Limb (tissue), 2 donors: ENCODE measurements around the gene PCNA.

Source experiments
- DNase-seq, 2 donors: peaks; one replicate each; pipeline ENCODE4 v3.0.0-alpha.2; 2016; ENCODE audit errors: extremely low spot score in 2 of 2

PCNA gene

GRCh38 chr20:5067877-5068645 lies 51.7 kb downstream of the PCNA start:
- no peak for DNase-seq

GRCh38 chr20:5065879-5066383 lies 53.8 kb downstream of the PCNA start:
- no peak for DNase-seq

- DNase-seq = no peak
These were observed 54.4 kb downstream of the PCNA start for GRCh38 chr20:5065166-5065878.
